HepG2 (cell line): ENCODE data around the gene AGXT. TPM values are rescaled to one million over a fixed set of nuclear protein-coding genes. Genes with fewer than 3 reads are reported as not detected.

Experiments
- FOXC1 ChIP-seq: sonication (generic); formaldehyde crosslinking; IDR thresholded peaks from 2 replicates; pipeline ENCODE4 v1.8.0; 2022; ENCODE audit warnings: mild to moderate bottlenecking, missing genetic modification reagents, borderline replicate concordance
- GZF1 ChIP-seq: sonication (generic); formaldehyde crosslinking; IDR thresholded peaks from 2 replicates; pipeline ENCODE4 v1.5.1; 2020; ENCODE audit warnings: mild to moderate bottlenecking, missing genetic modification reagents
- MED8 ChIP-seq: sonication (generic); formaldehyde crosslinking; IDR thresholded peaks from 2 replicates; pipeline ENCODE4 v1.8.1; 2023; ENCODE audit warnings: mild to moderate bottlenecking, missing genetic modification reagents; ENCODE audit not compliant: insufficient replicate concordance
- MIXL1 ChIP-seq: IDR thresholded peaks from 2 replicates; pipeline ENCODE4 v1.6.1; 2016
- MXI1 ChIP-seq: IDR thresholded peaks from 3 replicates; pipeline ENCODE4 v1.6.1; 2012; ENCODE audit warnings: low read depth, low read length, inconsistent platforms, borderline replicate concordance
- NFKB2 ChIP-seq: sonication (generic); formaldehyde crosslinking; IDR thresholded peaks from 2 replicates; pipeline ENCODE4 v1.4.0; 2020; ENCODE audit warnings: missing genetic modification reagents, borderline replicate concordance
- PHF8 ChIP-seq: sonication (generic); formaldehyde crosslinking; IDR thresholded peaks from 2 replicates; pipeline ENCODE4 v1.5.0; 2020; ENCODE audit warnings: missing genetic modification reagents
- SAFB2 ChIP-seq: sonication (generic); formaldehyde crosslinking; IDR thresholded peaks from 2 replicates; pipeline ENCODE4 v1.5.1; 2020; ENCODE audit warnings: missing genetic modification reagents, low read depth, mild to moderate bottlenecking, borderline replicate concordance
- SRF ChIP-seq: IDR thresholded peaks from 2 replicates; pipeline ENCODE4 v1.6.1; 2011; ENCODE audit warnings: mild to moderate bottlenecking, low read depth, low read length, moderate library complexity
- U2AF2 ChIP-seq: fragments of 200-400 bp; formaldehyde crosslinking; IDR thresholded peaks from 2 replicates; pipeline ENCODE4 v1.6.1; 2017; ENCODE audit warnings: low read depth, mild to moderate bottlenecking, low read length
- ZBTB7B ChIP-seq: sonication (generic); formaldehyde crosslinking; IDR thresholded peaks from 2 replicates; pipeline ENCODE4 v1.4.0; 2020; ENCODE audit warnings: missing genetic modification reagents
- ZNF230 ChIP-seq: sonication (generic); formaldehyde crosslinking; IDR thresholded peaks from 2 replicates; pipeline ENCODE4 v1.4.0; 2020; ENCODE audit warnings: mild to moderate bottlenecking, missing genetic modification reagents
- ZNF383 ChIP-seq: sonication (generic); formaldehyde crosslinking; IDR thresholded peaks from 2 replicates; pipeline ENCODE4 v1.4.0; 2020; ENCODE audit warnings: missing genetic modification reagents, mild to moderate bottlenecking, borderline replicate concordance
- ZNF660 ChIP-seq: sonication (generic); formaldehyde crosslinking; IDR thresholded peaks from 2 replicates; pipeline ENCODE4 v1.5.1; 2020; ENCODE audit warnings: mild to moderate bottlenecking, low read depth, missing genetic modification reagents, borderline replicate concordance
- polyA plus RNA-seq, 8 experiments: library from polyadenylated mRNA; depleted of rRNA in 3 of 8; stranded (reverse) in 7 of 8; unstranded in 1 of 8; fragments of >200 nt; fragmentation: Illumina TruSeq in 4 of 8; extraction: Trizol in 4 of 8; gene quantifications; 2 replicates each; pipeline versions ENCODE4 v1.2.1 to v1.2.3, GENCODE V29; 2011 to 2016; ENCODE audit warnings: low read depth in 4 of 8, missing spikeins in 1 of 8, mixed read lengths in 1 of 8; ENCODE audit not compliant: insufficient read depth in 1 of 8
- total RNA-seq, 5 experiments: library from RNA; depleted of rRNA; stranded (reverse); fragments of >200 nt; fragmentation: Illumina TruSeq; extraction: Trizol; gene quantifications; 2 replicates each; pipeline ENCODE4 v1.2.3, GENCODE V29; 2016; ENCODE audit warnings: low read depth in 1 of 5
- TF ChIP-seq, protein P1 (sequence below): sonication (generic); formaldehyde crosslinking; IDR thresholded peaks from 2 replicates; pipeline ENCODE4 v1.8.0; 2022; ENCODE audit warnings: mild to moderate bottlenecking, missing genetic modification reagents
- TF ChIP-seq, protein P2 (sequence below): fragments of 450-650 bp; IDR thresholded peaks from 2 replicates; pipeline ENCODE4 v1.6.1; 2017; ENCODE audit warnings: mild to moderate bottlenecking
- TF ChIP-seq, protein P3 (sequence below): sonication (generic); formaldehyde crosslinking; IDR thresholded peaks from 2 replicates; pipeline ENCODE4 v1.4.0; 2020; ENCODE audit warnings: missing genetic modification reagents
- TF ChIP-seq, protein P4 (sequence below): sonication (generic); formaldehyde crosslinking; conservative IDR thresholded peaks from 2 replicates; pipeline ENCODE4 v1.4.0; 2020; ENCODE audit warnings: missing genetic modification reagents

The AGXT gene
- total and polyA plus RNA-seq, 2 of the 13 experiments (the other 11 are each of a cell fraction or from before 2014, with no cell fraction given) = 41.9 to 96.1 TPM

DNA sequence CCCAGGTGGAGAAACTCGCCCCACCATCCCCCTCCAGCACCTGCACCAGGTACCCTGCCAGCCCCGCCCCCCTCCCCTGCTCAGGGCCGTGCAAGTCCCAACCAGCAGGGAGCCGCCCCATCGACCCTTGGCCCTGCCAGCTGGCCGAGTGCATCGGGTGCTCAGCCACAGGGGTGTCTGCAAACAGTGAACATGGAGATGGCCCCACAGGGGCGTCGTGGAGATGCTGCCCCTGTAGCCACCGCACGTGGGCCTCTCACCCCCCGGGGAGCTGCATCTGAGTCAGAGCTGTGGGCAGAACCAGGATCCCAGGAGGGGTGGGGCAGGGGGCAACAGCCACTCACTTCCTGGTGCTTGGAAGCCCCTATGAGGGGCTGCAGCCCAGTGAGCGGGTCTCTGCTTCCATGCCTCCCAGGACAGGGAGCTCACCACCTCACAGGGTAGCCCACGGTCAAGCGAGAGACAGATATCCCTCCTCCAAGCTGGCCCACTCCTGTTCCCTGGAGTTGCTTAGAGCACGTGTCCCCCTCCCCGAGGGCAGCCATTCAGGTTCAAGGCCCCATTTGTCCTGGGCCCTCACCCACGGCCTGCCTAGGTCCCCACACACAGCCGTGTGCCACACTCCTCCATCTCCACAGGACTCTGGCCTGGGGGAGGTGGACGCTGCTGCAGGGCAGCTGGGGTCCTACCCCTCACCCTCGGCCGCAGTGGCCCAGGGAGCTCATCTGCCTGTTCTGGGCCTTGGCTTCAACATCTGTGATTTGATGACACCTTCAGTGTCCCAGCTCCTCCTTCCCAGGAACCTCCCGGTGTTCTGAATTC, 28.5 kb downstream of the AGXT start (continued):
- TF ChIP-seq, protein P1, sequence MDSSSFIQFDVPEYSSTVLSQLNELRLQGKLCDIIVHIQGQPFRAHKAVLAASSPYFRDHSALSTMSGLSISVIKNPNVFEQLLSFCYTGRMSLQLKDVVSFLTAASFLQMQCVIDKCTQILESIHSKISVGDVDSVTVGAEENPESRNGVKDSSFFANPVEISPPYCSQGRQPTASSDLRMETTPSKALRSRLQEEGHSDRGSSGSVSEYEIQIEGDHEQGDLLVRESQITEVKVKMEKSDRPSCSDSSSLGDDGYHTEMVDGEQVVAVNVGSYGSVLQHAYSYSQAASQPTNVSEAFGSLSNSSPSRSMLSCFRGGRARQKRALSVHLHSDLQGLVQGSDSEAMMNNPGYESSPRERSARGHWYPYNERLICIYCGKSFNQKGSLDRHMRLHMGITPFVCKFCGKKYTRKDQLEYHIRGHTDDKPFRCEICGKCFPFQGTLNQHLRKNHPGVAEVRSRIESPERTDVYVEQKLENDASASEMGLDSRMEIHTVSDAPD (CRISPR knock-in tag) = peak; percentile 64; the same call in 1 of the 2 replicates
- TF ChIP-seq, protein P2, sequence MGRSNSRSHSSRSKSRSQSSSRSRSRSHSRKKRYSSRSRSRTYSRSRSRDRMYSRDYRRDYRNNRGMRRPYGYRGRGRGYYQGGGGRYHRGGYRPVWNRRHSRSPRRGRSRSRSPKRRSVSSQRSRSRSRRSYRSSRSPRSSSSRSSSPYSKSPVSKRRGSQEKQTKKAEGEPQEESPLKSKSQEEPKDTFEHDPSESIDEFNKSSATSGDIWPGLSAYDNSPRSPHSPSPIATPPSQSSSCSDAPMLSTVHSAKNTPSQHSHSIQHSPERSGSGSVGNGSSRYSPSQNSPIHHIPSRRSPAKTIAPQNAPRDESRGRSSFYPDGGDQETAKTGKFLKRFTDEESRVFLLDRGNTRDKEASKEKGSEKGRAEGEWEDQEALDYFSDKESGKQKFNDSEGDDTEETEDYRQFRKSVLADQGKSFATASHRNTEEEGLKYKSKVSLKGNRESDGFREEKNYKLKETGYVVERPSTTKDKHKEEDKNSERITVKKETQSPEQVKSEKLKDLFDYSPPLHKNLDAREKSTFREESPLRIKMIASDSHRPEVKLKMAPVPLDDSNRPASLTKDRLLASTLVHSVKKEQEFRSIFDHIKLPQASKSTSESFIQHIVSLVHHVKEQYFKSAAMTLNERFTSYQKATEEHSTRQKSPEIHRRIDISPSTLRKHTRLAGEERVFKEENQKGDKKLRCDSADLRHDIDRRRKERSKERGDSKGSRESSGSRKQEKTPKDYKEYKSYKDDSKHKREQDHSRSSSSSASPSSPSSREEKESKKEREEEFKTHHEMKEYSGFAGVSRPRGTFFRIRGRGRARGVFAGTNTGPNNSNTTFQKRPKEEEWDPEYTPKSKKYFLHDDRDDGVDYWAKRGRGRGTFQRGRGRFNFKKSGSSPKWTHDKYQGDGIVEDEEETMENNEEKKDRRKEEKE = no peak
- TF ChIP-seq GZF1 (0 out of 2 replicates have a peak, but pooled peaks have one; percentile 21), ZNF660 (CRISPR knock-in tag) (no peak), MED8 (CRISPR knock-in tag) (no peak), ZNF383 (CRISPR knock-in tag) (no peak), MXI1 (no peak), ZNF230 (CRISPR knock-in tag) (no peak), U2AF2 (no peak), SAFB2 (CRISPR knock-in tag) (no peak), ZBTB7B (CRISPR knock-in tag) (peak; percentile 70; the same call in 1 of the 2 replicates), MIXL1 (no peak), PHF8 (CRISPR knock-in tag) (no peak; the same call in 1 of the 2 replicates), FOXC1 (CRISPR knock-in tag) (no peak; the same call in 1 of the 2 replicates), NFKB2 (CRISPR knock-in tag) (peak; percentile 70; the same call in 1 of the 2 replicates), SRF (no peak)
- TF ChIP-seq, protein P3, sequence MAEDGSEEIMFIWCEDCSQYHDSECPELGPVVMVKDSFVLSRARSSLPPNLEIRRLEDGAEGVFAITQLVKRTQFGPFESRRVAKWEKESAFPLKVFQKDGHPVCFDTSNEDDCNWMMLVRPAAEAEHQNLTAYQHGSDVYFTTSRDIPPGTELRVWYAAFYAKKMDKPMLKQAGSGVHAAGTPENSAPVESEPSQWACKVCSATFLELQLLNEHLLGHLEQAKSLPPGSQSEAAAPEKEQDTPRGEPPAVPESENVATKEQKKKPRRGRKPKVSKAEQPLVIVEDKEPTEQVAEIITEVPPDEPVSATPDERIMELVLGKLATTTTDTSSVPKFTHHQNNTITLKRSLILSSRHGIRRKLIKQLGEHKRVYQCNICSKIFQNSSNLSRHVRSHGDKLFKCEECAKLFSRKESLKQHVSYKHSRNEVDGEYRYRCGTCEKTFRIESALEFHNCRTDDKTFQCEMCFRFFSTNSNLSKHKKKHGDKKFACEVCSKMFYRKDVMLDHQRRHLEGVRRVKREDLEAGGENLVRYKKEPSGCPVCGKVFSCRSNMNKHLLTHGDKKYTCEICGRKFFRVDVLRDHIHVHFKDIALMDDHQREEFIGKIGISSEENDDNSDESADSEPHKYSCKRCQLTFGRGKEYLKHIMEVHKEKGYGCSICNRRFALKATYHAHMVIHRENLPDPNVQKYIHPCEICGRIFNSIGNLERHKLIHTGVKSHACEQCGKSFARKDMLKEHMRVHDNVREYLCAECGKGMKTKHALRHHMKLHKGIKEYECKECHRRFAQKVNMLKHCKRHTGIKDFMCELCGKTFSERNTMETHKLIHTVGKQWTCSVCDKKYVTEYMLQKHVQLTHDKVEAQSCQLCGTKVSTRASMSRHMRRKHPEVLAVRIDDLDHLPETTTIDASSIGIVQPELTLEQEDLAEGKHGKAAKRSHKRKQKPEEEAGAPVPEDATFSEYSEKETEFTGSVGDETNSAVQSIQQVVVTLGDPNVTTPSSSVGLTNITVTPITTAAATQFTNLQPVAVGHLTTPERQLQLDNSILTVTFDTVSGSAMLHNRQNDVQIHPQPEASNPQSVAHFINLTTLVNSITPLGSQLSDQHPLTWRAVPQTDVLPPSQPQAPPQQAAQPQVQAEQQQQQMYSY (CRISPR knock-in tag) = no peak
- TF ChIP-seq, protein P4, sequence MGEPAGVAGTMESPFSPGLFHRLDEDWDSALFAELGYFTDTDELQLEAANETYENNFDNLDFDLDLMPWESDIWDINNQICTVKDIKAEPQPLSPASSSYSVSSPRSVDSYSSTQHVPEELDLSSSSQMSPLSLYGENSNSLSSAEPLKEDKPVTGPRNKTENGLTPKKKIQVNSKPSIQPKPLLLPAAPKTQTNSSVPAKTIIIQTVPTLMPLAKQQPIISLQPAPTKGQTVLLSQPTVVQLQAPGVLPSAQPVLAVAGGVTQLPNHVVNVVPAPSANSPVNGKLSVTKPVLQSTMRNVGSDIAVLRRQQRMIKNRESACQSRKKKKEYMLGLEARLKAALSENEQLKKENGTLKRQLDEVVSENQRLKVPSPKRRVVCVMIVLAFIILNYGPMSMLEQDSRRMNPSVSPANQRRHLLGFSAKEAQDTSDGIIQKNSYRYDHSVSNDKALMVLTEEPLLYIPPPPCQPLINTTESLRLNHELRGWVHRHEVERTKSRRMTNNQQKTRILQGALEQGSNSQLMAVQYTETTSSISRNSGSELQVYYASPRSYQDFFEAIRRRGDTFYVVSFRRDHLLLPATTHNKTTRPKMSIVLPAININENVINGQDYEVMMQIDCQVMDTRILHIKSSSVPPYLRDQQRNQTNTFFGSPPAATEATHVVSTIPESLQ = no peak
